DMS114 treated with DMSO at 0.1 percent for 48 hours (cell line): ENCODE results near the gene ATAT1.

Experiments
- DNase-seq: peaks from one replicate; lab custom pipeline; 2025; ENCODE audit not compliant: unreplicated experiment; lab: John Stamatoyannopoulos, UW

Gene ATAT1

DNA sequence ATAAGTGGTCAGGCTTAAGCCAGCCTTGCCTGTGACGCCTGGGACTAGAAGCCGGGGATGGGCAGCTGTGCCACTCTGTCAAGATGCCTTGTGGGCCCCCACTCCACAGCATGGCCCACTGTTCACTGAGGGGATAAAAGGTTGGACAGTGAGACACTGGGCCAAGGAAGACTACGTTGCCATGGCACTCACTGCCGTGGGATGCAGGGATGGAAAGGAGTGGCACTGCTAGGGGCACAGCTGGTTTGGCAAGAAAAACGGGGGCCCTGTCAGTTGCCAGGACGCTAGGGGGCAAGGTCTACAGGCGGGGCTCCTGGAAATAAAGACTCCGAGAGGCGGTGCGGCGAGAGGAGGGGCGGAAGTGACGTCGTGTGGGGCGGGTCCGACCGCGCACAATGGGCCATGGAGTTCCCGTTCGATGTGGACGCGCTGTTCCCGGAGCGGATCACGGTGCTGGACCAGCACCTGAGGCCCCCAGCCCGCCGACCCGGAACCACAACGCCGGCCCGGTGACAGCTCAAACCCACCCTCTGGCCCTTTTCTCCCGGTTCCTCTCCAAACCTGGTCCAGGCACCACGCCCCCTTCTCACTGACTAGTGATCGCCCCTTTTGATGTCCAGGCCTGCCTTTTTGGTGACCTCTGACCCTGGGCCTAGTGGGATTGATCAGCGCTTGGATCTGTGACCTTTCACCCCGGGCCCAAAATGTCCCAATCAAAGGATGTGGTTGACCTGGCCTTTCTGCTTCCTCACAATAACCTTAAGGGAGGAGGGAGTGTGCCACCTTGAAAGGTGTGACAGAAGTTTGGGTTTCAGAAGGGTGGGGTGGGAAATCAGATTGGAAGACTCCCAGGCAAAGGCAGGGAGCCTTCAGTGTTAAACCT is at the start of gene ATAT1:
ATAT1 (plus strand) TSS at position 391 of the 883 bp plus-strand sequence.
- peak; percentile 90 for DNase-seq

- DNase-seq = no peak
Observed at GRCh38 chr6:30578051-30578450, 48.6 kb upstream of the ATAT1 start.

GRCh38 chr6:30583921-30584320 is 42.8 kb upstream of the ATAT1 start:
- no peak for DNase-seq

DNA sequence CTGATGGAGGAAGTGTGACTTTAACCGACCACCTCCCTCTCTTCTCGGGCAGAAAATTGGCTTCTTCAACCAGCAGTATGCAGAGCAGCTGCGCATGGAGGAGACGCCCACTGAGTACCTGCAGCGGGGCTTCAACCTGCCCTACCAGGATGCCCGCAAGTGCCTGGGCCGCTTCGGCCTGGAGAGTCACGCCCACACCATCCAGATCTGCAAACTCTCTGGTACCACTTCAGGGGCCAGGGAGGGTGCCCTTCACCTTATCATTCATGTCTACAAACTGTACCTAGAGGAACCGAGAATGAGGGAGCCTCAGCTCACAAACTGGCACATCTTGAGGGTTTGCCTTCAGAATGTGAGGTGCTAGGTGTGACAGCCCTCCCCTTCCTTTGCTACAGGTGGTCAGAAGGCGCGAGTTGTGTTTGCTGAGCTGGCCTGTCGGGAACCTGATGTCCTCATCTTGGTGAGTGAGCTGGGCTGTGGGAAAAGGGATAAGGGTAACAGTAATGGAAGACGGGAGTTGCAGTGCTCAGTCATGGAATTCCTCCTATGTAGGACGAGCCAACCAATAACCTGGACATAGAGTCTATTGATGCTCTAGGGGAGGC is 36.8 kb upstream of the ATAT1 start:
- DNase-seq = no peak

GRCh38 chr6:30590509-30590908 is 36.2 kb upstream of the ATAT1 start:
- no peak for DNase-seq

- no peak for DNase-seq
Observed at GRCh38 chr6:30591008-30591407, 35.7 kb upstream of the ATAT1 start.

DNA sequence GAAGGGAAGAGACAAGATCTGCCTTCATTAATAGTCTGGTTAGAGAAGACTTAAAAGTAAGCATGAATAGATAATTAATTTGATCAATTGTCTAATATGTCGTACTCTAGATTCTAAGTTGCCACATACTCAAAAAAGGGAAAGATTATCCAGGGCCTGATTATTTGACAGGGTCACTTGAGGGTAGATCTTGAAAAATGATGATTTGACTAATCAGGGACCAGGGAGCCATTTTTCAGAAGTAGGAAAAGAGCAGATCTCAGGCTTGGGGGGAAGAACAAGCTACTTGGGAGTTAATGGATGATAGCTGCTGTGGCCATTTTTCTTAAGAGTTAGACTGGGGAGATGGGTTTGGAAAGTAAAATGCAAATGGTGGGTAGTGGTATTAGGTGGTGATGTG is 34.4 kb upstream of the ATAT1 start:
- DNase-seq = no peak

GRCh38 chr6:30597315-30598144 is 29.1 kb upstream of the ATAT1 start:
- peak; percentile 76 for DNase-seq

DNA sequence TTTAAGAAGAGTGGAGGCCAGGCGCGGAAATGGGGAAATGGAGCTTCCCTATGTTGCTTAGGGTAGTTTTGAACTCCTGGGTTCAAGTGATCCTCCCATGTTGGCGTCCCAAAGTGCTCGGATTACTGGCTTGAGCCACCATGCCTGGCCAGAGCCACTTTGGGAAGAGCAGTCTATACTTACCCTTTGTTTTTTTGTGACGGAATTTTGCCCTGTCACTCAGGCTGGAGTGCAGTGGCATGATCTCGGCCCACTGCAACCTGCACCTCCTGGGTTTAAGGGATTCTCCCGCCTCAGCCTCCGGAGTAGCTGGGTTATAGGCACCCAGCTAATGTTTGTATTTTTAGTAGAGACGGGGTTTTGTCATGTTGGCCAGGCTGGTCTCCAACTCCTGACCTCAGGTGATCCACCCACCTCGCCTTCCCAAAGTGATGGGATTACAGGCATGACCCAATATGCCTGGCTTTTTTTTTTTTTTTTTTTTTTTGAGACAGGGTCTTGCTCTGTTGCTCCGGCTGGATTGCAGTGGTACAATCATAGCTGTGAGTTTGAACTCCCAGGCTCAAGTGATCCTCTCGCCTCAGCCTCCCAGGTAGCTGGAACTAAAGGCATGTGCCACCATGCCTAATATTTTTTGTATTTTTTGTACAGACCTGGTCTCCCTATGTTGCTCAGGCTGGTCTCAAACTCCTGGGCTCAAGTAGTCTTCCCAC is 27.6 kb upstream of the ATAT1 start:
- no peak for DNase-seq

GRCh38 chr6:30599625-30600324 is 26.9 kb upstream of the ATAT1 start:
- no peak for DNase-seq

DNA sequence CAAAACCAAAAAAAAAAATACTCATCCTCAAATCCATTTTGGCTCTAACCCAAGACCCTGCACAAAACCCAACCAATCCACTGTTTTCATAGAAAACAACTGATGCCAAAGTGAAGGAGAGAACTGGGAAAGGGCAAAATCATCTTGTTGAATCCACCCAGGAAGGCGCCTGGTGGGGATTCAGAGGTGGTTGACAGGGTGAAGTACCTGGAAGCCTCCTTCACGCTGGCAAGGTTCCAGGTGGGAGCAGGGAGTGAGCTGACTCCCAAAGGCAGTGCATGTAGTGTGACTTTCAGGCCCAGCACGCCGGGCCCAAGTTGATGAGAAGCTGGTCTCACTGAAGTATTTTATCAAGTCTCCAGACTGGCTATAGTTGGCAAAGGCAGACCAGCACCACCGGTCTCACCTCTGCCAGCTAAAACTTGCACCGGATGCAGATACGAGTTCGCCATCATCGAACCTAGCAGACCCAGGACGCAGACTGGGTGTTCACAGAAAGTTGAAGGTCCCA is 26.2 kb upstream of the ATAT1 start:
- DNase-seq = no peak

DNA sequence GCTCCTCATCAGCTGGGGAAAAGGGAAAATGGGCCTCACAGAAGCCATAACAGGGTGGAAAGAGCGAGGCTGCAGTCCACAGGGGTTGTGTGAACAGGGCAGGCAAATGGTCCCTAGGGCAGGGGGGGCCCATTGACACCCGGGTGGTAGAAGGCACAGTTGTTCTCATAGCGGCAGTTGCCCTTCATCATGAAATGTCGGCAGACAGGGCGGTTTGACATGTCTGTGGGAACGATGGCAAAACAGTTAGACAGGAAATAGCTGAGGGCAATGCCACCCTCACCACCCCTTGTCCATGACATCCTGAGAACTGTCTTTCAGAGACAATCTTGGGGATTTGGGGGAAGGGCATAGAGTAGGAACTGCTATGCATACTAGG is 25.2 kb upstream of the ATAT1 start:
- no peak for DNase-seq

DNA sequence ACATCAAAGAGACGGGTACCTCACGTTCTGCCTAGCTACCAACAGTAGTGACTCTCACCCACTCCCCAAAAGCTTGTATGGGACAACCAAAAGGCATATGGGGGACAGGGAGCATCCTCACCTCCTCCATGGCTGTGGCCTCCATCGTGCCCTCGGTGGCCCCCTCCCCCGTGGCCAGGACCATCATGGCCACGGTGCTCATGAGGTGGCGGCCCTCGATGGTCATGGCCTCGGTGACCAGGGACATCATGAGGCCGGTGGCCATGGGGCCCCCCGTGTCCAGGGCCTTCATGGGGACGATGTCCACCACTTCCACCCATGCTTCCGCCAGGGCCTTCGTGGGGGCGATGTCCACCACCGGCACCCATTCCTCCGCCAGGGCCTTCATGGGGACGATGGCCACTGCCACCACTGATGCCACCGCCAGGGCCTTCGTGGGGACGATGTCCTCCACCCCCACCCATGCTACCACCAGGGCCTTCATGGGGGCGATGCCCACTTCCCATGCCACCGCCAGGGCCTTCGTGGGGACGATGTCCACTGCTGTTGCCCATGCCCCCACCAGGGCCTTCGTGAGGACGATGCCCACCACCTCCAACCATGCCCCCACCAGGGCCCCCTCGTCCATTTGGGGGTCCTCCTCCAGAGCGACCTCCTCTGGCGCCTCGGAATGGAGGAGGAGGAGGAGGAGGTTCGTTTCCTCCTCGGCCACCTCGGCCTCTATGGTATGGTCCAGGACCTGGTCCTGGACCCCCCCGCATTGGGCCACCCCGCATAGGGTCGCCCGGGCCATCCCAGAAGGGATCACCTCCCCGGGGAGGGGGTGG is 24.6 kb upstream of the ATAT1 start:
- DNase-seq = no peak

- no peak for DNase-seq
Observed at GRCh38 chr6:30603961-30604360, 22.7 kb upstream of the ATAT1 start.

DNA sequence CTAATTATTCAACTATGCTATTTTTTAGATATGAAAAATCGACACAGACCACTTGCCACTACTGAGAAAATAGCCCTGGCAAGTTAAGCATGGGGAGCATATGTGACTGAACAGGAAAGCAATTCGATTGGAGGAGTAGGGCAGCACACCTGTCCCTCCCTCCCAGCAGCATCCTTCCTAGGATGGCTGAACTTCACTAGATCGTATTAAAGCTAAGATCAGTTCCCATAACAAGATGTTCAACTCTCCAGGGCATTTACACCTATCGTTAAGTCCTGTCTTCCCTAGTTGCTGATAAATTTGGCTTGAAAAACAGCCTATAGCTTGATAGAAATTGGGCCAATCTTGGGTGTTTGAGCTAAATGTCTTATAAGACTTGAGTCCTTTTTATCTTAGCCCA is 16.6 kb upstream of the ATAT1 start:
- no peak for DNase-seq

DNA sequence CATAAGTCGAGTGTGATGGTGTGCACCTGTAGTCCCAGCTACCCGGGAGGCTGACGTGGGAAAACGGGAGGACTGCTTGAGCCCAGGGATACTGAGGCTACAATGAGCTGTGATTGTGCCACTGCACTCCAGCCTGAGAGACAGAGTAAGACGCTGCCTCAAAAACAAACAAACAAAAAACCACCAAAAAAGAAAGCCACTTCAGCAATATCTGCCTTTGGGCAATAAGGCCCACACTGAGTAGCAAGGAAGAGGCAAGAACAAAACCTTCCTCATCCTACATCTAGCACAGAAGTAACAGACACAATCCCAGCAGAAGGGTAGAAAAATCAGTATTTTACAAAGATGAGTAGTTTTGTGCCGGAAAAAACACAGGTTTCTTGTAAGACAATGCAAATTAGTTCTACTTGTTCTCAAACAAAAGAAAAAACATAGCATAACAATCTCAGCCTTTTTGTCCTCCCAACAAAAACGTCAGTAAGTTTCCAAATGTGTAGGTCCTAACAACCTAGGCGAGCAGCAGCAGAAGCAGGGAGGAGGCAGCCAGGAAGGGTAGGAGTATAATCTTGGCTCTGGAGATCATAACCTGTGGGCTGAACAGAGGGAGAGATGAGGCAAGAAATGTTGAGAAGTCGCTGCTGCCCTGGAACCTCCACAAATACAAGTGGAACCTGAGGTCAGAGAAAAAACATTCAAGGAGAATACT is 15.4 kb upstream of the ATAT1 start:
- DNase-seq = no peak

GRCh38 chr6:30611856-30612194 is 14.8 kb upstream of the ATAT1 start:
- DNase-seq = no peak

- peak; percentile 57 for DNase-seq
Observed at GRCh38 chr6:30612213-30612612, 14.5 kb upstream of the ATAT1 start.

- no peak for DNase-seq
Observed at GRCh38 chr6:30612687-30613248, 13.9 kb upstream of the ATAT1 start.
